Karpas-422 (cell line): ENCODE results near the gene GPR176. TPM values are rescaled to one million over a fixed set of nuclear protein-coding genes. Genes with fewer than 3 reads are reported as not detected.

ENCODE experiments used
- DNase-seq: peaks from one replicate; pipeline ENCODE4 v3.0.0-alpha.2; 2015
- H2AFZ ChIP-seq: fragments of 200-600 bp; sonication (generic); 2 replicates; pipeline ENCODE4 v1.6.1; 2014; ENCODE audit warnings: antibody characterized with exemption, low read length, mixed read lengths
- H3K27ac ChIP-seq: fragments of 200-600 bp; sonication (generic); 2 replicates; pipeline ENCODE4 v1.5.1; 2014; ENCODE audit warnings: mild to moderate bottlenecking, low read length, moderate library complexity
- H3K27me3 ChIP-seq: fragments of 200-600 bp; sonication (generic); 2 replicates; pipeline ENCODE4 v1.6.1; 2014; ENCODE audit warnings: low read length, mixed read lengths
- H3K36me3 ChIP-seq: fragments of 200-600 bp; sonication (generic); 2 replicates; pipeline ENCODE4 v1.6.1; 2014; ENCODE audit warnings: low read length, mixed read lengths; ENCODE audit not compliant: insufficient read depth
- H3K4me1 ChIP-seq: fragments of 200-600 bp; sonication (generic); 2 replicates; pipeline ENCODE4 v1.6.1; 2014; ENCODE audit warnings: mild to moderate bottlenecking, low read length, mixed read lengths
- H3K4me2 ChIP-seq: fragments of 200-600 bp; sonication (generic); 2 replicates; pipeline ENCODE4 v1.6.1; 2014; ENCODE audit warnings: low read length, low read depth, mild to moderate bottlenecking; ENCODE audit not compliant: poor library complexity, severe bottlenecking
- H3K4me3 ChIP-seq: fragments of 200-600 bp; sonication (generic); 2 replicates; pipeline ENCODE4 v1.5.1; 2014; ENCODE audit warnings: mild to moderate bottlenecking, antibody characterized with exemption, low read length, mixed read lengths
- H3K79me2 ChIP-seq: fragments of 200-600 bp; sonication (generic); 2 replicates; pipeline ENCODE4 v1.6.1; 2014; ENCODE audit warnings: mild to moderate bottlenecking, low read length, mixed read lengths
- H3K9ac ChIP-seq: fragments of 200-600 bp; sonication (generic); 2 replicates; pipeline ENCODE4 v1.6.0; 2014; ENCODE audit warnings: low read length
- H3K9me2 ChIP-seq: fragments of 200-600 bp; sonication (generic), shearing (Covaris generic); replicated peaks from 2 replicates; pipeline ENCODE4 v1.6.0; 2014; ENCODE audit warnings: mild to moderate bottlenecking, low read length, moderate library complexity; ENCODE audit not compliant: insufficient read depth
- H3K9me3 ChIP-seq: fragments of 300-700, 200-600 bp; sonication (generic); 2 replicates; pipeline ENCODE4 v1.6.1; 2014; ENCODE audit warnings: low read length, mixed read lengths
- H4K20me1 ChIP-seq: fragments of 200-600 bp; sonication (generic); 2 replicates; pipeline ENCODE4 v1.6.1; 2014; ENCODE audit warnings: mild to moderate bottlenecking, antibody characterized with exemption, low read length, low read depth; ENCODE audit not compliant: insufficient read depth
- total RNA-seq: library from RNA; depleted of rRNA; stranded (reverse); fragments of >200 nt; shearing (Covaris generic); gene quantifications from 2 replicates; pipeline ENCODE4 v1.2.3, GENCODE V29; 2014; ENCODE audit warnings: low replicate concordance

Gene GPR176
- total RNA-seq, 1 experiment from 2014 or later: not detected

- Histone ChIP-seq H3K27ac (no peak overlapping the region), H3K9ac (no peak overlapping the region), H3K4me3 (no peak overlapping the region), H3K36me3 (no peaks in the 10 kb centered on the region), H3K27me3 (no peaks in the 10 kb centered on the region), H4K20me1 (no peaks in the 10 kb centered on the region), H3K9me2 (no peaks in the 10 kb centered on the region), H2AFZ (no peak overlapping the region), H3K4me1 (peaks cover 3% of the 10 kb centered on the region; the same call in 1 of the 2 replicates), H3K9me3 (no peaks in the 10 kb centered on the region), H3K79me2 (no peaks in the 10 kb centered on the region), H3K4me2 (no peak overlapping the region)
- no peak for DNase-seq
These were observed 125.1 kb downstream of the GPR176 start for GRCh38 chr15:39794954-39795353.

- H4K20me1 ChIP-seq: no peaks in the 10 kb centered on the region
- no peaks in the 10 kb centered on the region for H3K36me3 ChIP-seq
- no peak overlapping the region for H2AFZ ChIP-seq
- no peaks in the 10 kb centered on the region for H3K9me2 ChIP-seq
- H3K27me3 ChIP-seq: no peaks in the 10 kb centered on the region
- H3K4me2 ChIP-seq: no peak overlapping the region
- no peaks in the 10 kb centered on the region for H3K9me3 ChIP-seq
- H3K79me2 ChIP-seq: no peaks in the 10 kb centered on the region
- no peak overlapping the region for H3K9ac ChIP-seq
- no peak for DNase-seq
- peaks cover 3% of the 10 kb centered on the region; the same call in 1 of the 2 replicates for H3K4me1 ChIP-seq
- H3K27ac ChIP-seq: no peak overlapping the region
- no peak overlapping the region for H3K4me3 ChIP-seq
These were observed 126.1 kb downstream of the GPR176 start for GRCh38 chr15:39793923-39794322.

GRCh38 chr15:39792844-39793335 lies 127.2 kb downstream of the GPR176 start:
- Histone ChIP-seq H3K36me3 (no peaks in the 10 kb centered on the region), H3K4me1 (peaks cover 3% of the 10 kb centered on the region; the same call in 1 of the 2 replicates), H4K20me1 (no peaks in the 10 kb centered on the region), H3K27me3 (no peaks in the 10 kb centered on the region), H3K79me2 (no peaks in the 10 kb centered on the region), H3K4me2 (no peak overlapping the region), H3K9me3 (no peaks in the 10 kb centered on the region), H3K9ac (no peak overlapping the region), H3K27ac (no peak overlapping the region), H2AFZ (no peak overlapping the region), H3K4me3 (no peak overlapping the region), H3K9me2 (no peaks in the 10 kb centered on the region)
- no peak for DNase-seq

- Histone ChIP-seq H3K9ac (no peak overlapping the region), H3K9me2 (no peaks in the 10 kb centered on the region), H3K36me3 (no peaks in the 10 kb centered on the region), H3K27me3 (no peaks in the 10 kb centered on the region), H3K4me3 (no peak overlapping the region), H2AFZ (no peak overlapping the region), H4K20me1 (no peaks in the 10 kb centered on the region), H3K9me3 (no peaks in the 10 kb centered on the region), H3K4me1 (no peaks in the 10 kb centered on the region), H3K79me2 (no peaks in the 10 kb centered on the region), H3K4me2 (no peak overlapping the region), H3K27ac (no peak overlapping the region)
- no peak for DNase-seq
These were observed 127.8 kb downstream of the GPR176 start for GRCh38 chr15:39792025-39792843.

GRCh38 chr15:39789736-39790135 lies 130.3 kb downstream of the GPR176 start:
- no peaks in the 10 kb centered on the region for H3K9me3 ChIP-seq
- H3K36me3 ChIP-seq: no peaks in the 10 kb centered on the region
- no peaks in the 10 kb centered on the region for H3K27me3 ChIP-seq
- no peaks in the 10 kb centered on the region for H4K20me1 ChIP-seq
- no peak overlapping the region for H3K4me2 ChIP-seq
- DNase-seq: no peak
- H2AFZ ChIP-seq: no peak overlapping the region
- no peaks in the 10 kb centered on the region for H3K9me2 ChIP-seq
- no peaks in the 10 kb centered on the region for H3K79me2 ChIP-seq
- no peaks in the 10 kb centered on the region for H3K4me1 ChIP-seq
- no peak overlapping the region for H3K9ac ChIP-seq
- H3K27ac ChIP-seq: no peak overlapping the region
- no peak overlapping the region for H3K4me3 ChIP-seq

GRCh38 chr15:39788800-39789565 lies 131.1 kb downstream of the GPR176 start:
- no peaks in the 10 kb centered on the region for H3K9me3 ChIP-seq
- no peaks in the 10 kb centered on the region for H3K27me3 ChIP-seq
- H3K9ac ChIP-seq: no peak overlapping the region
- H4K20me1 ChIP-seq: no peaks in the 10 kb centered on the region
- no peaks in the 10 kb centered on the region for H3K9me2 ChIP-seq
- H2AFZ ChIP-seq: no peak overlapping the region
- H3K36me3 ChIP-seq: no peaks in the 10 kb centered on the region
- no peak overlapping the region for H3K27ac ChIP-seq
- no peak overlapping the region for H3K4me2 ChIP-seq
- H3K79me2 ChIP-seq: no peaks in the 10 kb centered on the region
- no peak overlapping the region for H3K4me3 ChIP-seq
- H3K4me1 ChIP-seq: peaks cover 6% of the 10 kb centered on the region
- no peak for DNase-seq

- no peak overlapping the region for H3K27ac ChIP-seq
- H2AFZ ChIP-seq: no peak overlapping the region
- no peaks in the 10 kb centered on the region for H3K9me2 ChIP-seq
- H3K4me1 ChIP-seq: peaks cover 12% of the 10 kb centered on the region
- H3K36me3 ChIP-seq: no peaks in the 10 kb centered on the region
- H3K4me3 ChIP-seq: no peak overlapping the region
- no peak overlapping the region for H3K9ac ChIP-seq
- H4K20me1 ChIP-seq: no peaks in the 10 kb centered on the region
- no peak overlapping the region for H3K4me2 ChIP-seq
- no peaks in the 10 kb centered on the region for H3K27me3 ChIP-seq
- DNase-seq: no peak
- peaks cover 8% of the 10 kb centered on the region for H3K79me2 ChIP-seq
- H3K9me3 ChIP-seq: no peaks in the 10 kb centered on the region
These were observed 132.0 kb downstream of the GPR176 start for GRCh38 chr15:39788108-39788507.

GRCh38 chr15:39787479-39787878 lies 132.6 kb downstream of the GPR176 start:
- Histone ChIP-seq H3K79me2 (peaks cover 8% of the 10 kb centered on the region), H3K9ac (no peak overlapping the region), H2AFZ (no peak overlapping the region), H3K9me3 (no peaks in the 10 kb centered on the region), H3K9me2 (no peaks in the 10 kb centered on the region), H3K27me3 (no peaks in the 10 kb centered on the region), H3K4me3 (no peak overlapping the region), H3K36me3 (no peaks in the 10 kb centered on the region), H3K4me1 (peaks cover 12% of the 10 kb centered on the region), H4K20me1 (no peaks in the 10 kb centered on the region), H3K27ac (no peak overlapping the region), H3K4me2 (no peak overlapping the region)
- no peak for DNase-seq
